A172 (cell line): ENCODE data around the gene CLDN14. TPM values are rescaled to one million over a fixed set of nuclear protein-coding genes. Genes with fewer than 3 reads are reported as not detected.
"Not testable (repeated sequence)": the region's sequence is repeated elsewhere in the genome, so short reads cannot be mapped to it uniquely, and the experiment has no call there.

Source experiments
- DNase-seq: peaks from one replicate; pipeline ENCODE4 v3.0.0-alpha.2; 2015; ENCODE audit warnings: low spot score
- total RNA-seq: library from RNA; depleted of rRNA; stranded (reverse); fragments of >200 nt; shearing (Covaris generic); gene quantifications from 2 replicates; pipeline ENCODE4 v1.2.3, GENCODE V29; 2014

The CLDN14 gene
- total RNA-seq, 1 experiment from 2014 or later: not detected

GRCh38 chr21:36502365-36502764, 22.4 kb upstream of the CLDN14 start:
- DNase-seq: no peak

GRCh38 chr21:36501589-36501892, 21.6 kb upstream of the CLDN14 start:
- no peak for DNase-seq

GRCh38 chr21:36499578-36500471, 19.9 kb upstream of the CLDN14 start:
- DNase-seq: peak; percentile 60

- DNase-seq: no peak
Measured at GRCh38 chr21:36494557-36494956, 14.6 kb upstream of the CLDN14 start.

- DNase-seq: no peak
Measured at GRCh38 chr21:36491209-36491910, 11.4 kb upstream of the CLDN14 start.

- no peak for DNase-seq
Measured at GRCh38 chr21:36489776-36490165, 9.8 kb upstream of the CLDN14 start.

- no peak for DNase-seq
Measured at GRCh38 chr21:36489103-36489775, 9.3 kb upstream of the CLDN14 start.

GRCh38 chr21:36487641-36488307, 7.9 kb upstream of the CLDN14 start:
- DNase-seq: no peak

GRCh38 chr21:36486246-36486645, 6.3 kb upstream of the CLDN14 start:
- no peak for DNase-seq

- no peak for DNase-seq
Measured at GRCh38 chr21:36485476-36485875, 5.6 kb upstream of the CLDN14 start.

GRCh38 chr21:36483095-36483494, 3.2 kb upstream of the CLDN14 start:
- DNase-seq: no peak

- DNase-seq: no peak
Measured at GRCh38 chr21:36482673-36483072, 2.8 kb upstream of the CLDN14 start.

GRCh38 chr21:36482181-36482580, 2.3 kb upstream of the CLDN14 start:
- DNase-seq: no peak

- DNase-seq: no peak
Measured at GRCh38 chr21:36481639-36482038, 1.7 kb upstream of the CLDN14 start.

GRCh38 chr21:36480618-36481017, 696 bp upstream of the CLDN14 start:
- no peak for DNase-seq

GRCh38 chr21:36478941-36479340, 981 bp downstream of the CLDN14 start:
- peak; percentile 35 for DNase-seq

GRCh38 chr21:36478207-36478701, 1.7 kb downstream of the CLDN14 start:
- DNase-seq: peak; percentile 97

GRCh38 chr21:36477559-36477958, 2.4 kb downstream of the CLDN14 start:
- no peak for DNase-seq

GRCh38 chr21:36477001-36477400, 2.9 kb downstream of the CLDN14 start:
- no peak for DNase-seq

- DNase-seq: not testable (repeated sequence)
Measured at GRCh38 chr21:36476541-36476940, 3.4 kb downstream of the CLDN14 start.

- DNase-seq: no peak
Measured at GRCh38 chr21:36474591-36474990, 5.3 kb downstream of the CLDN14 start.

GRCh38 chr21:36473203-36473602, 6.7 kb downstream of the CLDN14 start:
- DNase-seq: no peak
